ENCODE results near the gene ARHGAP26. TPM values are rescaled to one million over a fixed set of nuclear protein-coding genes. Genes with fewer than 3 reads are reported as not detected.

Gene ARHGAP26
- total RNA-seq, 4 donors from 2014 or later = 61.0 to 76.7 (median 61.2) TPM

- DNase-seq = no peak
- H3K27me3 ChIP-seq = no peaks in the 10 kb centered on the region
- H3K36me3 ChIP-seq = no peaks in the 10 kb centered on the region
- H3K27ac ChIP-seq = no peak overlapping the region
- in situ Hi-C loops (cut with MboI; ENCODE audit: low pct_ligation_motif_present in 1 of 4, low pct_unique_long_range_greater_than_20kb in 1 of 4, low sequenced_read_pairs in 3 of 4) (no loop called here), intact Hi-C loops (cut with DNase I; ENCODE audit: low total_unique reads) (no loop called here)
- H3K9me3 ChIP-seq = no peaks in the 10 kb centered on the region
- H3K4me3 ChIP-seq = no peak overlapping the region
- WGBS, 2 donors (ENCODE audit: low coverage in 1 of 2) = 33 to 66% methylated on average over 1 to 2 of the region's 2 CpGs
- peaks cover 8 to 52% (median 19%) of the 10 kb centered on the region in 4 donors for H3K4me1 ChIP-seq
- TF ChIP-seq EP300 (IDR thresholded peaks at IDR 0.05; ENCODE audit: low read depth) = no peak
- no peak for TF ChIP-seq CTCF (IDR thresholded peaks at IDR 0.05)
- TF ChIP-seq POLR2A (IDR thresholded peaks at IDR 0.05) = no peak
- no peak for TF ChIP-seq POLR2AphosphoS5 (IDR thresholded peaks at IDR 0.05)
Measured at GRCh38 chr5:142780871-142781270, 10.7 kb downstream of the ARHGAP26 start.

- peak overlapping the region; percentile 23 to 52 (median 30) for H3K27ac ChIP-seq
- no peak overlapping the region for H3K4me3 ChIP-seq
- intact Hi-C loops (cut with DNase I; ENCODE audit: low total_unique reads) = no loop called here
- in situ Hi-C loops (cut with MboI; ENCODE audit: low pct_ligation_motif_present in 1 of 4, low pct_unique_long_range_greater_than_20kb in 1 of 4, low sequenced_read_pairs in 3 of 4) = no loop called here
- H3K27me3 ChIP-seq = no peaks in the 10 kb centered on the region
- 80% methylated on average over 8 of the region's 8 CpGs; no CpG with 5 or more reads in 1 of the 2 donors for WGBS, 2 donors (ENCODE audit: low coverage in 1 of 2)
- no peaks in the 10 kb centered on the region for H3K36me3 ChIP-seq
- peaks cover 8 to 46% (median 19%) of the 10 kb centered on the region in 4 donors for H3K4me1 ChIP-seq
- no peak for DNase-seq
- TF ChIP-seq POLR2AphosphoS5 (IDR thresholded peaks at IDR 0.05) = no peak
- TF ChIP-seq POLR2A (IDR thresholded peaks at IDR 0.05) = no peak
- TF ChIP-seq CTCF (IDR thresholded peaks at IDR 0.05) = no peak
- TF ChIP-seq EP300 (IDR thresholded peaks at IDR 0.05; ENCODE audit: low read depth) = no peak
- no peaks in the 10 kb centered on the region for H3K9me3 ChIP-seq
Measured at GRCh38 chr5:142782976-142783530, 12.9 kb downstream of the ARHGAP26 start.

- peaks cover 12 to 43% (median 17%) of the 10 kb centered on the region in 4 donors for H3K4me1 ChIP-seq
- no peak for TF ChIP-seq POLR2AphosphoS5 (IDR thresholded peaks at IDR 0.05)
- no peak for TF ChIP-seq CTCF (IDR thresholded peaks at IDR 0.05)
- TF ChIP-seq EP300 (IDR thresholded peaks at IDR 0.05; ENCODE audit: low read depth) = no peak
- no peak for TF ChIP-seq POLR2A (IDR thresholded peaks at IDR 0.05)
- 66% methylated on average over 9 of the region's 9 CpGs; no CpG with 5 or more reads in 1 of the 2 donors for WGBS, 2 donors (ENCODE audit: low coverage in 1 of 2)
- H3K9me3 ChIP-seq = no peaks in the 10 kb centered on the region
- DNase-seq = no peak
- intact Hi-C loops (cut with DNase I; ENCODE audit: low total_unique reads) (no loop called here), in situ Hi-C loops (cut with MboI; ENCODE audit: low pct_ligation_motif_present in 1 of 4, low pct_unique_long_range_greater_than_20kb in 1 of 4, low sequenced_read_pairs in 3 of 4) (no loop called here)
- H3K27ac ChIP-seq = peak overlapping the region; percentile 23 to 52 (median 30)
- H3K36me3 ChIP-seq = no peaks in the 10 kb centered on the region
- H3K4me3 ChIP-seq = no peak overlapping the region
- H3K27me3 ChIP-seq = no peaks in the 10 kb centered on the region
Measured at GRCh38 chr5:142783601-142784341, 13.6 kb downstream of the ARHGAP26 start.

- H3K36me3 ChIP-seq = no peaks in the 10 kb centered on the region
- TF ChIP-seq POLR2AphosphoS5 (IDR thresholded peaks at IDR 0.05) (no peak), CTCF (IDR thresholded peaks at IDR 0.05) (no peak), POLR2A (IDR thresholded peaks at IDR 0.05) (no peak), EP300 (IDR thresholded peaks at IDR 0.05; ENCODE audit: low read depth) (no peak)
- in situ Hi-C loops (cut with MboI; ENCODE audit: low pct_ligation_motif_present in 1 of 4, low pct_unique_long_range_greater_than_20kb in 1 of 4, low sequenced_read_pairs in 3 of 4) (no loop called here), intact Hi-C loops (cut with DNase I; ENCODE audit: low total_unique reads) (no loop called here)
- 76 to 89% methylated on average over 5 to 7 of the region's 7 CpGs for WGBS, 2 donors (ENCODE audit: low coverage in 1 of 2)
- H3K27ac ChIP-seq = peak overlapping the region; percentile 23 to 52 (median 30)
- DNase-seq = no peak
- H3K9me3 ChIP-seq = no peaks in the 10 kb centered on the region
- H3K4me3 ChIP-seq = no peak overlapping the region
- no peaks in the 10 kb centered on the region for H3K27me3 ChIP-seq
- peaks cover 7 to 43% (median 13%) of the 10 kb centered on the region in 4 donors for H3K4me1 ChIP-seq
Measured at GRCh38 chr5:142784401-142784955, 14.3 kb downstream of the ARHGAP26 start.
